Hepatocyte (in vitro differentiated cells): ENCODE results near the gene TPPP3. TPM values are rescaled to one million over a fixed set of nuclear protein-coding genes. Genes with fewer than 3 reads are reported as not detected.

Source experiments
- DNase-seq: peaks from one replicate; pipeline ENCODE4 v3.0.0-alpha.2; 2016; ENCODE audit warnings: low spot score
- H2AFZ ChIP-seq: fragments of 200-600 bp; sonication (generic); 2 replicates; pipeline ENCODE4 v1.6.0; 2016; ENCODE audit warnings: antibody characterized with exemption, mild to moderate bottlenecking
- H3K27ac ChIP-seq: fragments of 200-600 bp; sonication (generic); 2 replicates; pipeline ENCODE4 v1.5.1; 2016; ENCODE audit warnings: mild to moderate bottlenecking
- H3K27me3 ChIP-seq: fragments of 200-600 bp; sonication (generic); 2 replicates; pipeline ENCODE4 v1.6.1; 2016
- H3K36me3 ChIP-seq: fragments of 200-600 bp; sonication (generic); replicated peaks from 2 replicates; pipeline ENCODE4 v1.5.1; 2016; ENCODE audit warnings: low read depth; ENCODE audit not compliant: insufficient read depth
- H3K4me1 ChIP-seq: fragments of 200-600 bp; sonication (generic); 2 replicates; pipeline ENCODE4 v1.5.1; 2016; ENCODE audit warnings: mild to moderate bottlenecking, moderate library complexity; ENCODE audit not compliant: insufficient read depth
- H3K4me2 ChIP-seq: fragments of 200-600 bp; sonication (generic); 2 replicates; pipeline ENCODE4 v1.6.0; 2016
- H3K4me3 ChIP-seq: fragments of 200-600 bp; sonication (generic); 2 replicates; pipeline ENCODE4 v1.5.1; 2016; ENCODE audit warnings: mild to moderate bottlenecking
- H3K79me2 ChIP-seq: fragments of 200-600 bp; sonication (generic); 2 replicates; pipeline ENCODE4 v1.6.0; 2017; ENCODE audit warnings: mild to moderate bottlenecking
- H3K9me2 ChIP-seq: fragments of 200-600 bp; sonication (generic); replicated peaks from 2 replicates; pipeline ENCODE4 v1.6.0; 2017; ENCODE audit warnings: mild to moderate bottlenecking; ENCODE audit not compliant: insufficient read depth
- H3K9me3 ChIP-seq: fragments of 200-600 bp; sonication (generic); 2 replicates; pipeline ENCODE4 v1.5.1; 2016; ENCODE audit warnings: low read depth, mild to moderate bottlenecking
- H4K20me1 ChIP-seq: fragments of 200-600 bp; sonication (generic); 2 replicates; pipeline ENCODE4 v1.6.0; 2016; ENCODE audit warnings: mild to moderate bottlenecking; ENCODE audit not compliant: insufficient read depth, poor library complexity, severe bottlenecking
- CTCF ChIP-seq: fragments of 200-600 bp; sonication (generic); IDR thresholded peaks from 2 replicates; pipeline ENCODE4 v1.5.1; 2016; ENCODE audit warnings: antibody characterized with exemption, mild to moderate bottlenecking; ENCODE audit not compliant: poor library complexity
- EZH2 ChIP-seq: fragments of 200-600 bp; sonication (generic); IDR thresholded peaks from 2 replicates; pipeline ENCODE4 v1.6.1; 2016; ENCODE audit warnings: antibody characterized with exemption, mild to moderate bottlenecking, borderline replicate concordance
- EZH2phosphoT487 ChIP-seq: fragments of 200-600 bp; sonication (generic); IDR thresholded peaks from one replicate; pipeline ENCODE4 v1.6.1; 2018; ENCODE audit warnings: antibody characterized with exemption, mild to moderate bottlenecking, low read depth, moderate library complexity; ENCODE audit not compliant: unreplicated experiment, severe bottlenecking
- WGBS: methylation state at CpG from one replicate; pipeline ENCODE4 v1.1.6; 2016; ENCODE audit warnings: low lambda C conversion rate; ENCODE audit errors: missing lambda C conversion rate; 5-methylcytosine and 5-hydroxymethylcytosine counted together
- polyA plus RNA-seq: library from polyadenylated mRNA; unstranded; fragments of >200 nt; fragmentation: Nextera tagmentation; extraction: Ambion mirVana; gene quantifications from 2 replicates; pipeline ENCODE4 v1.2.1, GENCODE V29; 2016
- total RNA-seq: library from RNA; depleted of rRNA; stranded (reverse); fragments of >200 nt; gene quantifications from 2 replicates; pipeline ENCODE4 v1.2.3, GENCODE V29; 2014

TPPP3 gene
- total and polyA plus RNA-seq, 2 experiments from 2014 or later: 3.2 to 20.1 TPM

GRCh38 chr16:67428146-67428731 is 34.9 kb upstream of the TPPP3 start:
- no peak overlapping the region for H3K27ac ChIP-seq
- H3K4me2 ChIP-seq: no peak overlapping the region
- H3K27me3 ChIP-seq: peaks cover 27% of the 10 kb centered on the region

GRCh38 chr16:67426950-67427349 is 33.7 kb upstream of the TPPP3 start:
- no peaks in the 10 kb centered on the region for H3K9me3 ChIP-seq
- no peak overlapping the region for H2AFZ ChIP-seq
- DNase-seq: no peak
- H3K4me2 ChIP-seq: no peak overlapping the region
- H3K27me3 ChIP-seq: peaks cover 26% of the 10 kb centered on the region
- TF ChIP-seq EZH2: no peak
- H3K4me3 ChIP-seq: no peak overlapping the region
- H4K20me1 ChIP-seq: no peaks in the 10 kb centered on the region
- peaks cover 24% of the 10 kb centered on the region for H3K4me1 ChIP-seq
- H3K36me3 ChIP-seq: no peaks in the 10 kb centered on the region
- H3K9me2 ChIP-seq: no peaks in the 10 kb centered on the region
- H3K27ac ChIP-seq: no peak overlapping the region
- WGBS: 92% methylated on average over 7 of the region's 7 CpGs
- H3K79me2 ChIP-seq: no peaks in the 10 kb centered on the region

More at GRCh38 chr16:67428146-67428731, 34.9 kb upstream of the TPPP3 start:
- Histone ChIP-seq H3K9me2 (no peaks in the 10 kb centered on the region), H3K4me1 (peaks cover 24% of the 10 kb centered on the region), H2AFZ (no peak overlapping the region), H3K36me3 (no peaks in the 10 kb centered on the region), H3K4me3 (no peak overlapping the region), H3K9me3 (no peaks in the 10 kb centered on the region), H3K79me2 (no peaks in the 10 kb centered on the region), H4K20me1 (no peaks in the 10 kb centered on the region)
- TF ChIP-seq CTCF: peak; percentile 77
- TF ChIP-seq EZH2: no peak
- TF ChIP-seq EZH2phosphoT487: no peak
- DNase-seq: peak; percentile 87
- WGBS: 34% methylated on average over 11 of the region's 11 CpGs

GRCh38 chr16:67426022-67426421 is 32.7 kb upstream of the TPPP3 start:
- Histone ChIP-seq H3K27ac (no peak overlapping the region), H3K4me1 (peaks cover 19% of the 10 kb centered on the region), H4K20me1 (no peaks in the 10 kb centered on the region), H3K4me3 (no peak overlapping the region), H3K79me2 (no peaks in the 10 kb centered on the region), H2AFZ (no peak overlapping the region), H3K9me3 (no peaks in the 10 kb centered on the region), H3K9me2 (no peaks in the 10 kb centered on the region), H3K36me3 (no peaks in the 10 kb centered on the region), H3K4me2 (no peak overlapping the region), H3K27me3 (peaks cover 23% of the 10 kb centered on the region)
- 88% methylated on average over 7 of the region's 7 CpGs for WGBS
- DNase-seq: no peak
- no peak for TF ChIP-seq CTCF
- no peak for TF ChIP-seq EZH2phosphoT487
- no peak for TF ChIP-seq EZH2

GRCh38 chr16:67425580-67425979 is 32.3 kb upstream of the TPPP3 start:
- no peak overlapping the region for H3K4me3 ChIP-seq
- peaks cover 16% of the 10 kb centered on the region for H3K4me1 ChIP-seq
- no peak overlapping the region for H2AFZ ChIP-seq
- H3K4me2 ChIP-seq: no peak overlapping the region
- no peaks in the 10 kb centered on the region for H3K9me2 ChIP-seq
- 51% methylated on average over 4 of the region's 4 CpGs for WGBS
- H3K79me2 ChIP-seq: no peaks in the 10 kb centered on the region
- no peaks in the 10 kb centered on the region for H3K9me3 ChIP-seq
- H3K27ac ChIP-seq: no peak overlapping the region
- TF ChIP-seq CTCF (no peak), EZH2phosphoT487 (no peak), EZH2 (no peak)
- peaks cover 22% of the 10 kb centered on the region for H3K27me3 ChIP-seq
- H4K20me1 ChIP-seq: no peaks in the 10 kb centered on the region
- no peaks in the 10 kb centered on the region for H3K36me3 ChIP-seq
- no peak for DNase-seq
